ENCODE measurements around the gene SLC37A1.

- TF ChIP-seq CTCF (IDR thresholded peaks at IDR 0.05) (no peak), POLR2AphosphoS5 (IDR thresholded peaks at IDR 0.05) (no peak)
These were observed 105.5 kb downstream of the SLC37A1 start for GRCh38 chr21:42619166-42619565.
